HepG2 (cell line): ENCODE results near the gene TP73. TPM values are rescaled to one million over a fixed set of nuclear protein-coding genes. Genes with fewer than 3 reads are reported as not detected.

Source experiments
- ATF2 ChIP-seq: sonication (generic); formaldehyde crosslinking; IDR thresholded peaks from 2 replicates; pipeline ENCODE4 v1.4.0; 2020; ENCODE audit warnings: missing genetic modification reagents
- CBX5 ChIP-seq: sonication (generic); formaldehyde crosslinking; IDR thresholded peaks from 2 replicates; pipeline ENCODE4 v1.4.0; 2020; ENCODE audit warnings: missing genetic modification reagents, borderline replicate concordance
- DBP ChIP-seq: sonication (generic); formaldehyde crosslinking; IDR thresholded peaks from 2 replicates; pipeline ENCODE4 v1.4.0; 2020; ENCODE audit warnings: missing genetic modification reagents; ENCODE audit errors: not compliant biosample characterization
- MAFF ChIP-seq: IDR thresholded peaks from 2 replicates; pipeline ENCODE4 v1.6.1; 2011; ENCODE audit warnings: low read depth, low read length, improper control_type of control experiment
- ONECUT2 ChIP-seq: sonication (generic); formaldehyde crosslinking; IDR thresholded peaks from 2 replicates; pipeline ENCODE4 v1.4.0; 2020; ENCODE audit warnings: missing genetic modification reagents
- SRSF9 ChIP-seq: fragments of 200-400 bp; formaldehyde crosslinking; IDR thresholded peaks from 2 replicates; pipeline ENCODE4 v1.6.1; 2018; ENCODE audit warnings: borderline replicate concordance, mild to moderate bottlenecking, low read depth, low read length; ENCODE audit not compliant: insufficient read depth, poor library complexity, severe bottlenecking
- TARDBP ChIP-seq: sonication (generic); formaldehyde crosslinking; IDR thresholded peaks from 2 replicates; pipeline ENCODE4 v1.8.0; 2022; ENCODE audit warnings: mild to moderate bottlenecking, missing genetic modification reagents
- TCF7L2 ChIP-seq: IDR thresholded peaks from 2 replicates; pipeline ENCODE4 v1.6.1; 2011; ENCODE audit warnings: mild to moderate bottlenecking, low read depth, low read length, moderate library complexity
- ZNF124 ChIP-seq: sonication (generic); formaldehyde crosslinking; IDR thresholded peaks from 2 replicates; pipeline ENCODE4 v1.4.0; 2020; ENCODE audit warnings: missing genetic modification reagents
- ZNF589 ChIP-seq: sonication (generic); formaldehyde crosslinking; conservative IDR thresholded peaks from 2 replicates; pipeline ENCODE4 v1.8.0; 2022; ENCODE audit warnings: mild to moderate bottlenecking, moderate library complexity, missing genetic modification reagents
- polyA plus RNA-seq, 8 experiments: library from polyadenylated mRNA; depleted of rRNA in 3 of 8; stranded (reverse) in 7 of 8; unstranded in 1 of 8; fragments of >200 nt; fragmentation: Illumina TruSeq in 4 of 8; extraction: Trizol in 4 of 8; gene quantifications; 2 replicates each; pipeline versions ENCODE4 v1.2.1 to v1.2.3, GENCODE V29; 2011 to 2016; ENCODE audit warnings: low read depth in 4 of 8, missing spikeins in 1 of 8, mixed read lengths in 1 of 8; ENCODE audit not compliant: insufficient read depth in 1 of 8
- total RNA-seq, 5 experiments: library from RNA; depleted of rRNA; stranded (reverse); fragments of >200 nt; fragmentation: Illumina TruSeq; extraction: Trizol; gene quantifications; 2 replicates each; pipeline ENCODE4 v1.2.3, GENCODE V29; 2016; ENCODE audit warnings: low read depth in 1 of 5

The TP73 gene
- total and polyA plus RNA-seq, 2 of the 13 experiments (the other 11 are each of a cell fraction or from before 2014, with no cell fraction given) = 0.49 to 1.1 TPM

GRCh38 chr1:3609769-3610526 is 42.4 kb upstream of the TP73 start (continued):
- no peak for TF ChIP-seq DBP (CRISPR knock-in tag)
- TF ChIP-seq ZNF124 (CRISPR knock-in tag) = no peak
- TF ChIP-seq MAFF = no peak
- no peak for TF ChIP-seq CBX5 (CRISPR knock-in tag)
- TF ChIP-seq TCF7L2 = no peak
- TF ChIP-seq SRSF9 = no peak
- TF ChIP-seq ZNF589 (CRISPR knock-in tag) = no peak
- no peak for TF ChIP-seq ATF2 (CRISPR knock-in tag)
- no peak for TF ChIP-seq ONECUT2 (CRISPR knock-in tag)
- no peak for TF ChIP-seq TARDBP
